Gastrocnemius medialis (tissue), 4 donors: Measurements from ENCODE around the gene C5orf47. TPM values are rescaled to one million over a fixed set of nuclear protein-coding genes. Genes with fewer than 3 reads are reported as not detected.

Experiments
- ATAC-seq, 2 donors: fragments of 150-250 bp; one replicate each; pipeline ENCODE4 v1.9.1; 2016
- DNase-seq, 2 donors: peaks; one replicate each; pipeline ENCODE4 v3.0.0-alpha.2; 2019
- H3K27ac ChIP-seq, 4 donors: fragments of 200-600 bp; sonication (generic); 1 replicate in 1 of 4; 2 replicates in 3 of 4; pipeline ENCODE4 v1.5.1; 2016 to 2018; ENCODE audit warnings: mild to moderate bottlenecking in 2 of 4, moderate library complexity in 1 of 4
- H3K27me3 ChIP-seq, 3 donors: fragments of 200-600 bp; sonication (generic) in 2 of 3; 1 replicate in 1 of 3; 2 replicates in 2 of 3; pipeline versions ENCODE4 v1.5.1 to v1.6.0; 2016 to 2019; ENCODE audit warnings: mild to moderate bottlenecking in 1 of 3, moderate library complexity in 1 of 3
- H3K36me3 ChIP-seq, 2 donors: fragments of 200-600 bp; sonication (generic) in 1 of 2; one replicate each; pipeline ENCODE4 v1.5.1; 2017 to 2018
- H3K4me1 ChIP-seq, 2 donors: fragments of 200-600 bp; sonication (generic) in 1 of 2; one replicate each; pipeline ENCODE4 v1.5.1; 2016 to 2017; ENCODE audit warnings: mild to moderate bottlenecking in 2 of 2
- H3K4me3 ChIP-seq, 4 donors: fragments of 200-600 bp; sonication (generic) in 3 of 4; 1 replicate in 1 of 4; 2 replicates in 3 of 4; pipeline ENCODE4 v1.5.1; 2016 to 2019; ENCODE audit warnings: mild to moderate bottlenecking in 2 of 4
- H3K9me3 ChIP-seq, 3 donors: fragments of 200-600 bp; sonication (generic) in 2 of 3; 1 replicate in 1 of 3; 2 replicates in 2 of 3; pipeline ENCODE4 v1.5.1; 2016 to 2019
- CTCF ChIP-seq, 5 experiments: fragments of 450-650 bp in 3 of 5; fragments of 200-600 bp in 2 of 5; sonication (generic) in 2 of 5; IDR thresholded peaks in 4 of 5; conservative IDR thresholded peaks in 1 of 5; 1 replicate in 4 of 5; 2 replicates in 1 of 5; pipeline ENCODE4 v1.5.1; 2016 to 2019; ENCODE audit warnings: antibody characterized with exemption in 5 of 5, mild to moderate bottlenecking in 3 of 5, moderate library complexity in 3 of 5
- POLR2A ChIP-seq, 2 donors: fragments of 450-650 bp; IDR thresholded peaks; one replicate each; pipeline ENCODE4 v1.6.1; 2017; ENCODE audit warnings: antibody characterized with exemption in 2 of 2, mild to moderate bottlenecking in 2 of 2, moderate library complexity in 2 of 2
- in situ Hi-C, 4 donors: fragments of 200-750 bp; cut with MboI; loops; one replicate each; pipeline versions ENCODE4 v1.15.0 to v1.8.0; 2017; ENCODE audit warnings: low sequenced_read_pairs in 4 of 4
- intact Hi-C: fragments of 100-400 bp; cut with DNase I; formaldehyde crosslinking; loops from one replicate; pipeline ENCODE4 v1.15.1; 2023; ENCODE audit warnings: low total_unique reads
- total RNA-seq, 4 donors: library from RNA; depleted of rRNA; stranded (reverse); fragments of >200 nt; gene quantifications; one replicate each; pipeline versions ENCODE4 v1.1.0 to v1.2.3, GENCODE V29; 2016

Gene C5orf47
- total RNA-seq, 4 donors from 2014 or later, result 0.61 TPM; not detected in 3

- Histone ChIP-seq H3K27me3 (no peaks in the 10 kb centered on the region), H3K4me1 (peaks cover 22 to 37% of the 10 kb centered on the region in 2 donors), H3K36me3 (peaks cover 3 to 81% of the 10 kb centered on the region in 2 donors), H3K4me3 (no peak overlapping the region), H3K27ac (peak overlapping the region; percentile 85 to 92 (median 88)), H3K9me3 (no peaks in the 10 kb centered on the region)
- intact Hi-C loops, result no loop called here
- ATAC-seq (peak in 1 of 2 donors; percentile 28), DNase-seq (no peak)
- TF ChIP-seq CTCF (IDR thresholded peaks at IDR 0.05 in 4 of 5, conservative IDR thresholded peaks at IDR 0.05 in 1 of 5) (no peak), POLR2A (IDR thresholded peaks at IDR 0.05) (no peak)
- in situ Hi-C loops, result loop anchor here in 2 of 4 donors (25.0 kb wide), 1 partner anchor 191 kb away; no protein-coding TSS in a partner anchor
Measured at GRCh38 chr5:173953528-173954090, 35.4 kb upstream of the C5orf47 start.

- no peaks in the 10 kb centered on the region for H3K27me3 ChIP-seq
- ATAC-seq (peak; percentile 97 to 98), DNase-seq (peak; percentile 40 to 66)
- intact Hi-C loops, result no loop called here
- peaks cover 3 to 69% of the 10 kb centered on the region in 2 donors for H3K36me3 ChIP-seq
- H3K27ac ChIP-seq, result peak overlapping the region; percentile 85 to 92 (median 88)
- no peak overlapping the region for H3K4me3 ChIP-seq
- no peaks in the 10 kb centered on the region for H3K9me3 ChIP-seq
- peaks cover 22 to 41% of the 10 kb centered on the region in 2 donors for H3K4me1 ChIP-seq
- in situ Hi-C loops, result loop anchor here in 2 of 4 donors (25.0 kb wide), 1 partner anchor 193 kb away; no protein-coding TSS in a partner anchor
- TF ChIP-seq POLR2A (IDR thresholded peaks at IDR 0.05) (peak; percentile 18 to 47), CTCF (IDR thresholded peaks at IDR 0.05 in 4 of 5, conservative IDR thresholded peaks at IDR 0.05 in 1 of 5) (no peak)
Measured at GRCh38 chr5:173954671-173955521, 34.1 kb upstream of the C5orf47 start.

- no peak for ATAC-seq
- H3K4me3 ChIP-seq, result no peak overlapping the region
- intact Hi-C loops, result no loop called here
- no peaks in the 10 kb centered on the region for H3K9me3 ChIP-seq
- no peak for DNase-seq
- peaks cover 17 to 23% of the 10 kb centered on the region in 2 donors for H3K4me1 ChIP-seq
- no peaks in the 10 kb centered on the region for H3K27me3 ChIP-seq
- H3K27ac ChIP-seq, result peak overlapping the region; percentile 76 to 88 (median 84)
- H3K36me3 ChIP-seq, result peaks cover 0 to 18% of the 10 kb centered on the region in 2 donors
- in situ Hi-C loops, result loop anchor here (10.0 to 25.0 kb wide), 4 partner anchors 66 to 206 kb away; no protein-coding TSS in a partner anchor
- TF ChIP-seq POLR2A (IDR thresholded peaks at IDR 0.05), result no peak
- no peak for TF ChIP-seq CTCF (IDR thresholded peaks at IDR 0.05 in 4 of 5, conservative IDR thresholded peaks at IDR 0.05 in 1 of 5)
Measured at GRCh38 chr5:173960986-173961385, 28.0 kb upstream of the C5orf47 start.

- DNase-seq (no peak), ATAC-seq (no peak)
- no peak for TF ChIP-seq POLR2A (IDR thresholded peaks at IDR 0.05)
- no peak for TF ChIP-seq CTCF (IDR thresholded peaks at IDR 0.05 in 4 of 5, conservative IDR thresholded peaks at IDR 0.05 in 1 of 5)
- H3K4me3 ChIP-seq, result no peak overlapping the region
- peaks cover 0 to 16% of the 10 kb centered on the region in 2 donors for H3K36me3 ChIP-seq
- in situ Hi-C loops, result loop anchor here (10.0 to 25.0 kb wide), 4 partner anchors 67 to 207 kb away; no protein-coding TSS in a partner anchor
- H3K27ac ChIP-seq, result peak overlapping the region; percentile 76 to 88 (median 84)
- no peaks in the 10 kb centered on the region for H3K9me3 ChIP-seq
- no peaks in the 10 kb centered on the region for H3K27me3 ChIP-seq
- peaks cover 16 to 21% of the 10 kb centered on the region in 2 donors for H3K4me1 ChIP-seq
- intact Hi-C loops, result no loop called here
Measured at GRCh38 chr5:173961418-173961817, 27.6 kb upstream of the C5orf47 start.
